OCI-LY7 (cell line): ENCODE data around the gene RCHY1.

Source experiments
- EZH2phosphoT487 ChIP-seq: fragments of 200-600 bp; sonication (generic); IDR thresholded peaks from 2 replicates; pipeline ENCODE4 v1.6.1; 2018; ENCODE audit warnings: low read depth, borderline replicate concordance, mild to moderate bottlenecking, mixed run types, antibody characterized with exemption, low read length, moderate library complexity, mixed read lengths
- TF ChIP-seq, protein P1 (sequence below): fragments of 200-600 bp; sonication (generic); conservative IDR thresholded peaks from 2 replicates; pipeline ENCODE4 v1.5.1; 2014; ENCODE audit warnings: mild to moderate bottlenecking, antibody characterized with exemption, low read length, moderate library complexity, mixed read lengths

DNA sequence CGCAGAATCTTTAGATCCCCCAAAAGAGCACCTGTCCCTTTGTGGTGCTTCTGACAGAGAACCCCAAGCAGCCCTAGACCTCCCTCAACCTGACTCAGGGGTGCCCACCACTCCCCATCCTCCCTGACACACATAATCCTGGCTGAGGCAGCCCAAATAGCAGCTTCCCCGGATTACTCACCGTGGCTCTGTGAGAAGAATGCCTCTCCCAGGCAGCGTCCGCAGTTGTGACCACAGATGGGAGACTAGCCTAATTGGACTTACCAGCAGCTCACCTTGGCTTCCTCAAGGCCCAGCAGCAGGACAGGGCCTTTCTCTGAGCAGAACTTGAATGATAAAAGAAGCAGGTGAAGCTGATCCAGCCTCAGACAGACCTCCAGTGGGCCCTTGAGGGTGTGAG is 31.3 kb upstream of the RCHY1 start:
- TF ChIP-seq, protein P1, sequence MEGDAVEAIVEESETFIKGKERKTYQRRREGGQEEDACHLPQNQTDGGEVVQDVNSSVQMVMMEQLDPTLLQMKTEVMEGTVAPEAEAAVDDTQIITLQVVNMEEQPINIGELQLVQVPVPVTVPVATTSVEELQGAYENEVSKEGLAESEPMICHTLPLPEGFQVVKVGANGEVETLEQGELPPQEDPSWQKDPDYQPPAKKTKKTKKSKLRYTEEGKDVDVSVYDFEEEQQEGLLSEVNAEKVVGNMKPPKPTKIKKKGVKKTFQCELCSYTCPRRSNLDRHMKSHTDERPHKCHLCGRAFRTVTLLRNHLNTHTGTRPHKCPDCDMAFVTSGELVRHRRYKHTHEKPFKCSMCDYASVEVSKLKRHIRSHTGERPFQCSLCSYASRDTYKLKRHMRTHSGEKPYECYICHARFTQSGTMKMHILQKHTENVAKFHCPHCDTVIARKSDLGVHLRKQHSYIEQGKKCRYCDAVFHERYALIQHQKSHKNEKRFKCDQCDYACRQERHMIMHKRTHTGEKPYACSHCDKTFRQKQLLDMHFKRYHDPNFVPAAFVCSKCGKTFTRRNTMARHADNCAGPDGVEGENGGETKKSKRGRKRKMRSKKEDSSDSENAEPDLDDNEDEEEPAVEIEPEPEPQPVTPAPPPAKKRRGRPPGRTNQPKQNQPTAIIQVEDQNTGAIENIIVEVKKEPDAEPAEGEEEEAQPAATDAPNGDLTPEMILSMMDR, result no peak
- no peak for TF ChIP-seq EZH2phosphoT487
